Measurements from ENCODE around the gene ARID1B.
"Not testable (repeated sequence)": the region's sequence is repeated elsewhere in the genome, so short reads cannot be mapped to it uniquely, and the experiment has no call there.

ARID1B gene

DNA sequence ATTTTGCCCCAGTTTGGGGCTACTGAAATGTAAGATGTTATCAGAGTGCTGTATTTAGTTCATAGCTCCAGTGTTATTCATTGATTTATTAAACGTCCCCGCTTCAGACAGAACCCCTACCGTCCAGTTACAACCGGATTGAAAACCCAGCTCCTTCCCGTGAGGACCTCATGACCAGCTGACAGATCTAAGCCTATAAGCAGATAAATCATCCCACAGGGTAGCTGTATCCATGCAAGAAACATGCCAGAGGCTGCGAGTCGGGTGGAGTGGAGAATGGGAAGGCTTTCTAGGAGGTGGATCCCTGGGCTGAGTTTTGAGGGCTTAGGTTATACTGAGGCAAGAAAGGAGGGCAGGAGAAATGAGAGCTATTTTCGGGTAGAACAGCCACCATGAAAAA is 260.0 kb downstream of the ARID1B start:
- Histone ChIP-seq H3K36me3 (no peaks in the 10 kb centered on the region), H3K4me3 (ENCODE audit: low read depth in 1 of 2, low read length in 1 of 2) (no peak overlapping the region), H3K27ac (no peak overlapping the region), H3K4me1 (ENCODE audit: control insufficient read depth in 1 of 2, insufficient read depth in 1 of 2, low read depth in 1 of 2, low read length in 1 of 2) (peaks cover 13 to 42% of the 10 kb centered on the region in 2 experiments), H3K27me3 (no peaks in the 10 kb centered on the region), H3K9me3 (no peaks in the 10 kb centered on the region)
- TF ChIP-seq, protein P1, sequence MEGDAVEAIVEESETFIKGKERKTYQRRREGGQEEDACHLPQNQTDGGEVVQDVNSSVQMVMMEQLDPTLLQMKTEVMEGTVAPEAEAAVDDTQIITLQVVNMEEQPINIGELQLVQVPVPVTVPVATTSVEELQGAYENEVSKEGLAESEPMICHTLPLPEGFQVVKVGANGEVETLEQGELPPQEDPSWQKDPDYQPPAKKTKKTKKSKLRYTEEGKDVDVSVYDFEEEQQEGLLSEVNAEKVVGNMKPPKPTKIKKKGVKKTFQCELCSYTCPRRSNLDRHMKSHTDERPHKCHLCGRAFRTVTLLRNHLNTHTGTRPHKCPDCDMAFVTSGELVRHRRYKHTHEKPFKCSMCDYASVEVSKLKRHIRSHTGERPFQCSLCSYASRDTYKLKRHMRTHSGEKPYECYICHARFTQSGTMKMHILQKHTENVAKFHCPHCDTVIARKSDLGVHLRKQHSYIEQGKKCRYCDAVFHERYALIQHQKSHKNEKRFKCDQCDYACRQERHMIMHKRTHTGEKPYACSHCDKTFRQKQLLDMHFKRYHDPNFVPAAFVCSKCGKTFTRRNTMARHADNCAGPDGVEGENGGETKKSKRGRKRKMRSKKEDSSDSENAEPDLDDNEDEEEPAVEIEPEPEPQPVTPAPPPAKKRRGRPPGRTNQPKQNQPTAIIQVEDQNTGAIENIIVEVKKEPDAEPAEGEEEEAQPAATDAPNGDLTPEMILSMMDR (IDR thresholded peaks at IDR 0.05) = no peak

DNA sequence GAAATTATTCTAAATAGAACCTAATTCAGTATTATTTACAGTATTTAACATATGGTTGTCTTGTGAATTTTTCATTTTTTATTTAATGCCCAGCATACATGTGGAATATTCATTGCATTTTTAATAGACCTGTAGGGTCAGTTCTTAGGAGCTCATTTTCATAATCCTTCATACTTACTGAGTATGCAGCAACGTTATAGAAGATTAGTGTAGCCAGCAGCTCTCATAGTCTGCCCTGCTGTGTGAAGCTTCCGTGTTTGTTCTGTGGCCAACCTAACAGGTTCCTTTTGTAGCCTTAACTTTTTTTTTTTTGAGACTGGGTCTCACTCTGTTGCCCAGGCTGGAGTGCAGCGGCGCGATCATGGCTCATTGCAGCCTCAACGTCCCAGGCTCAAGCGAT is 261.4 kb downstream of the ARID1B start:
- TF ChIP-seq, protein P1 (IDR thresholded peaks at IDR 0.05) = no peak

DNA sequence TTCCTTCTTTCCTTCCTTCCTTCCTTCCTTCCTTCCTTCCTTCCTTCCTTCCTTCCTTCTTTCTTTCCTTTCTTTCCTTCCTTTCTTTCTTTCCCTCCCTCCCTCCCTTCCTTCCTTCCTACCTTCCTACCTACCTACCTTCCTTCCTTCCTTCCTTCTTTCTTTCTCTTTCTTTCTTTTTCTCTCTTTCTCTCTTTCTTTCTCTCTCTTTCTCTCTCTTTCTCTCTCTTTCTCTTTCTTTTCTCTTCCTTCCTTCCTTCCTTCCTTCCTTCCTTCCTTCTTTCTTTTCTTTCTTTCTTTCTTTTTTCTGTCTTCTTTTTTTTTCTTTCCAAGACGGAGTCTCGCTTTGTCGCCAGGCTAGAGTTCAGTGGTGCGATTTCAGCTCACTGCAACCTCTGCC is 262.5 kb downstream of the ARID1B start:
- H3K4me1 ChIP-seq (ENCODE audit: control insufficient read depth in 1 of 2, insufficient read depth in 1 of 2, low read depth in 1 of 2, low read length in 1 of 2) = peaks cover 4 to 25% of the 10 kb centered on the region in 2 experiments
- H3K27ac ChIP-seq; H3K36me3 ChIP-seq; H3K4me3 ChIP-seq (ENCODE audit: low read depth in 1 of 2, low read length in 1 of 2); H3K9me3 ChIP-seq; H3K27me3 ChIP-seq: not testable (repeated sequence)

More for the DNA sequence above, 261.4 kb downstream of the ARID1B start:
- Histone ChIP-seq H3K4me1 (ENCODE audit: control insufficient read depth in 1 of 2, insufficient read depth in 1 of 2, low read depth in 1 of 2, low read length in 1 of 2) (peaks cover 9 to 34% of the 10 kb centered on the region in 2 experiments), H3K9me3 (no peaks in the 10 kb centered on the region), H3K27ac (no peak overlapping the region), H3K27me3 (no peaks in the 10 kb centered on the region), H3K4me3 (ENCODE audit: low read depth in 1 of 2, low read length in 1 of 2) (no peak overlapping the region), H3K36me3 (no peaks in the 10 kb centered on the region)

DNA sequence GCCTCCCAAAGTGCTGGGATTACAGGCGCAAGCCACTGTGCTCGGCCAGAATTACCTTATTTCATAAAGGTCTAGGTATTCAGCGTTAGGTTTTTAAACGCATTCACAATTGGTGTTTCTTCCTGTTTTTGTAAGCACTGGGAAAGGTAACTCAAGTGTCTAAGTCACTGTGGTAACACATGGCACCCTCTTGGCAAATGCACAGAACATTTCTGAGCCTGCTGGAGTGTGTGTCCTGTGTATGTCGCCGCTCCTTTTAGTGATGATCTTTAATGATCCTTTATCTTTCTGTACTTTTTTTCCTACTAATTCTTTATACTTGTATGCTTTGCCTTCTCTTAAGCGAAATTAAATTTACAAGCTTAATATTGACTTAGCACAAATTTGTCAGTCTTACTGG is 263.0 kb downstream of the ARID1B start:
- H3K36me3 ChIP-seq = no peaks in the 10 kb centered on the region
- TF ChIP-seq, protein P1 (IDR thresholded peaks at IDR 0.05) = no peak
- no peaks in the 10 kb centered on the region for H3K9me3 ChIP-seq
- H3K27ac ChIP-seq = no peak overlapping the region
- H3K4me3 ChIP-seq (ENCODE audit: low read depth in 1 of 2, low read length in 1 of 2) = no peak overlapping the region
- peaks cover 4 to 20% of the 10 kb centered on the region in 2 experiments for H3K4me1 ChIP-seq (ENCODE audit: control insufficient read depth in 1 of 2, insufficient read depth in 1 of 2, low read depth in 1 of 2, low read length in 1 of 2)
- H3K27me3 ChIP-seq = no peaks in the 10 kb centered on the region

DNA sequence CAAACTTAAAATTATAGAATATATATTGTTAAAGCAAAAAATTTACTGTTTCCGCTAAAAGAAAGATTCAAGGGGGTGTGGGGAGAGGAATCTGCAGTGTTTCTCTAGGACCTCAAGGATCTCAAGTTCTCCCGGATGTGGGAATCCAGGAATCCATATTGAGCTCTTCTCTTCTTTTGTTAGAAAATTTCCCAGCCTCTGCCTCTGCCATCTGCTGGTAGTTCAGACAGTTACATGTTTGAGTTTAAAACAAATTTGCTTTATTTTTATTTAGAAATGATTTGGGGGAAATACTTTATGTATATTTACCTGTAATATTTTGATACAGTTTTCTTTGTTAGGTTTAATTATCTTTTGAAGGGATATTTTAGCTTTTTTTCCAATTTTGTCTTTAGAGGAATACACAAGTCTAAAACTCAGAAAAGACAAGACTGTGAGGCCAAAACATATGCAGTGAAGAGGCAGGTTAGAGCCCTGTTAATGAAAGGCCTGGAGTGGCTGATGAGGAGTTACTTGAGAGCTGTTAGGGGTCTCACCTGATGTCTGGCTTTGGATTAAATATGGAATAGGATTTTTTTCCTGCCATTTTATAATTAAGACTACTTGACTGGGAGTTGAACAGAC is 268.8 kb downstream of the ARID1B start:
- H3K27me3 ChIP-seq = no peaks in the 10 kb centered on the region
- TF ChIP-seq, protein P1 (IDR thresholded peaks at IDR 0.05) = no peak

DNA sequence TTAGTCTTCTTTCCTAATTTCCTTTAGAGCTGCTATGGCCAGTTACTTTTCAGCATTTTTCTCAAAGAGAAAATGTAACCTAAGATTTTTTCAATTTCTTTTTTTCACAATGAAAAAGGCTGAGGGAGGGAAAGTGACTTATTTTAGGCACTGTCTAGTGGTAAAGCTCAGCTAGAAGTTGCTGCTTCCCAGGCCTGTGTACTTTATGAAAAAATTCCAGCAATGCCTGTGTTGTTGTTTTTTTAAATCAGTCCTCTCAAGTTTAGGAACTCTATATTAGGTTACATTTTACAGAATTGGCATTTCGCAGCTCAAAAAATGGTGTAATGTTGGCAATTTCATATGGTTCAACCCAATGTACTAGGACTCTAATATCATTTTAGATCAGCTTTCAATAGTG is 269.6 kb downstream of the ARID1B start:
- no peaks in the 10 kb centered on the region for H3K27me3 ChIP-seq
- no peak overlapping the region for H3K27ac ChIP-seq
- TF ChIP-seq, protein P1 (IDR thresholded peaks at IDR 0.05) = no peak

More for the DNA sequence above, 268.8 kb downstream of the ARID1B start:
- no peak overlapping the region for H3K4me3 ChIP-seq (ENCODE audit: low read depth in 1 of 2, low read length in 1 of 2)
- H3K27ac ChIP-seq = no peak overlapping the region
- peaks cover 6 to 17% of the 10 kb centered on the region in 2 experiments for H3K4me1 ChIP-seq (ENCODE audit: control insufficient read depth in 1 of 2, insufficient read depth in 1 of 2, low read depth in 1 of 2, low read length in 1 of 2)
- no peaks in the 10 kb centered on the region for H3K9me3 ChIP-seq
- H3K36me3 ChIP-seq = no peaks in the 10 kb centered on the region

More for the DNA sequence above, 269.6 kb downstream of the ARID1B start:
- Histone ChIP-seq H3K9me3 (no peaks in the 10 kb centered on the region), H3K4me3 (ENCODE audit: low read depth in 1 of 2, low read length in 1 of 2) (no peak overlapping the region), H3K36me3 (no peaks in the 10 kb centered on the region), H3K4me1 (ENCODE audit: control insufficient read depth in 1 of 2, insufficient read depth in 1 of 2, low read depth in 1 of 2, low read length in 1 of 2) (peaks cover 6 to 11% of the 10 kb centered on the region in 2 experiments)

All from neutrophil (primary cell).